Natural killer cell treated with Interleukin-12 subunit alpha and Interleukin-12 subunit beta and Interleukin-15 and Interleukin-18, amount 100 ng/mL, for 72 hours (primary cell): Measurements from ENCODE around the gene SHANK3. TPM values are rescaled to one million over a fixed set of nuclear protein-coding genes. Genes with fewer than 3 reads are reported as not detected.

ENCODE experiments used
- ATAC-seq, 2 donors: fragments of 150-1000 bp; cut with Tn5 transposase in 1 of 2; sonication (Bioruptor Pico), chemical (Tn5 transposase) in 1 of 2; 2 replicates each; pipeline ENCODE4 v1.10.0; 2021
- DNase-seq: peaks from one replicate; pipeline ENCODE4 v3.0.0; 2022; ENCODE audit warnings: low spot score
- H3K27ac Mint-ChIP-seq, 2 donors: 1 replicate in 1 of 2; 2 replicates in 1 of 2; pipeline ENCODE4 v1.8.0; 2022; ENCODE audit warnings: mixed read lengths in 2 of 2, mild to moderate bottlenecking in 1 of 2, moderate library complexity in 1 of 2
- H3K27me3 Mint-ChIP-seq, 2 donors: 1 replicate in 1 of 2; 2 replicates in 1 of 2; pipeline ENCODE4 v1.8.0; 2022; ENCODE audit warnings: mixed read lengths in 2 of 2
- H3K36me3 Mint-ChIP-seq: one replicate; pipeline ENCODE4 v1.8.0; 2022; ENCODE audit warnings: mixed read lengths
- H3K4me1 Mint-ChIP-seq, 2 donors: 1 replicate in 1 of 2; 2 replicates in 1 of 2; pipeline ENCODE4 v1.8.0; 2022; ENCODE audit warnings: low read depth in 2 of 2, mixed read lengths in 2 of 2, mild to moderate bottlenecking in 1 of 2
- H3K4me3 Mint-ChIP-seq: one replicate; pipeline ENCODE4 v1.8.0; 2022; ENCODE audit warnings: mixed read lengths
- H3K9me3 Mint-ChIP-seq: 2 replicates; pipeline ENCODE4 v1.8.0; 2022; ENCODE audit warnings: mixed read lengths
- total RNA-seq, 2 donors: library from RNA; stranded (reverse); gene quantifications; one replicate each; pipeline ENCODE4 v1.2.3, GENCODE V29; 2022

SHANK3 gene
- total RNA-seq, 2 donors from 2014 or later = not detected

GRCh38 chr22:50702821-50703725, 30.4 kb downstream of the SHANK3 start:
- Mint-ChIP-seq H3K4me1 (peaks cover 6 to 11% of the 10 kb centered on the region in 2 donors), H3K9me3 (no peaks in the 10 kb centered on the region), H3K36me3 (no peaks in the 10 kb centered on the region), H3K4me3 (no peak overlapping the region), H3K27ac (peak overlapping the region in 1 of 2 donors; percentile 27), H3K27me3 (peaks cover 0 to 3% of the 10 kb centered on the region in 2 donors)
- DNase-seq = peak; percentile 29
- no peak for ATAC-seq

- Mint-ChIP-seq H3K27ac (no peak overlapping the region), H3K9me3 (no peaks in the 10 kb centered on the region), H3K4me3 (no peak overlapping the region), H3K36me3 (no peaks in the 10 kb centered on the region), H3K27me3 (peaks cover 0 to 4% of the 10 kb centered on the region in 2 donors), H3K4me1 (peaks cover 3 to 8% of the 10 kb centered on the region in 2 donors)
- DNase-seq = peak; percentile 46
- ATAC-seq = no peak
Measured at GRCh38 chr22:50703726-50704509, 31.3 kb downstream of the SHANK3 start.

- Mint-ChIP-seq H3K9me3 (no peaks in the 10 kb centered on the region), H3K27ac (no peak overlapping the region)
Measured at GRCh38 chr22:50704510-50705218, 32.0 kb downstream of the SHANK3 start.

GRCh38 chr22:50705219-50705691, 32.6 kb downstream of the SHANK3 start:
- Mint-ChIP-seq H3K4me1 (peaks cover 2 to 7% of the 10 kb centered on the region in 2 donors), H3K27ac (no peak overlapping the region), H3K36me3 (no peaks in the 10 kb centered on the region), H3K4me3 (no peak overlapping the region), H3K9me3 (no peaks in the 10 kb centered on the region), H3K27me3 (peaks cover 0 to 3% of the 10 kb centered on the region in 2 donors)
- ATAC-seq (no peak), DNase-seq (peak; percentile 22)

More at GRCh38 chr22:50704510-50705218, 32.0 kb downstream of the SHANK3 start:
- Mint-ChIP-seq H3K27me3 (peaks cover 0 to 3% of the 10 kb centered on the region in 2 donors), H3K4me3 (no peak overlapping the region), H3K4me1 (peaks cover 2 to 7% of the 10 kb centered on the region in 2 donors), H3K36me3 (no peaks in the 10 kb centered on the region)
- ATAC-seq (no peak), DNase-seq (peak; percentile 57)

GRCh38 chr22:50705851-50706351, 33.3 kb downstream of the SHANK3 start:
- Mint-ChIP-seq H3K4me1 (peaks cover 2 to 7% of the 10 kb centered on the region in 2 donors), H3K9me3 (no peaks in the 10 kb centered on the region), H3K36me3 (no peaks in the 10 kb centered on the region), H3K4me3 (no peak overlapping the region), H3K27me3 (peaks cover 0 to 3% of the 10 kb centered on the region in 2 donors), H3K27ac (no peak overlapping the region)
- DNase-seq (peak; percentile 46), ATAC-seq (no peak)

GRCh38 chr22:50706481-50707125, 34.0 kb downstream of the SHANK3 start:
- H3K27ac Mint-ChIP-seq = no peak overlapping the region
- H3K4me1 Mint-ChIP-seq = peaks cover 2 to 7% of the 10 kb centered on the region in 2 donors
- H3K27me3 Mint-ChIP-seq = peaks cover 0 to 3% of the 10 kb centered on the region in 2 donors
- no peak for DNase-seq
- H3K9me3 Mint-ChIP-seq = no peaks in the 10 kb centered on the region
- no peak for ATAC-seq
- no peak overlapping the region for H3K4me3 Mint-ChIP-seq
- H3K36me3 Mint-ChIP-seq = no peaks in the 10 kb centered on the region

GRCh38 chr22:50708474-50708873, 35.9 kb downstream of the SHANK3 start:
- Mint-ChIP-seq H3K27me3 (peaks cover 0 to 3% of the 10 kb centered on the region in 2 donors), H3K27ac (no peak overlapping the region), H3K9me3 (no peaks in the 10 kb centered on the region), H3K36me3 (no peaks in the 10 kb centered on the region), H3K4me1 (no peaks in the 10 kb centered on the region), H3K4me3 (no peak overlapping the region)
- ATAC-seq (no peak), DNase-seq (no peak)

- no peak for ATAC-seq
- no peaks in the 10 kb centered on the region for H3K9me3 Mint-ChIP-seq
- H3K4me3 Mint-ChIP-seq = no peak overlapping the region
- no peaks in the 10 kb centered on the region for H3K36me3 Mint-ChIP-seq
- no peaks in the 10 kb centered on the region for H3K4me1 Mint-ChIP-seq
- H3K27ac Mint-ChIP-seq = no peak overlapping the region
- DNase-seq = no peak
- peaks cover 0 to 3% of the 10 kb centered on the region in 2 donors for H3K27me3 Mint-ChIP-seq
Measured at GRCh38 chr22:50708996-50709395, 36.4 kb downstream of the SHANK3 start.

- H3K9me3 Mint-ChIP-seq = no peaks in the 10 kb centered on the region
- no peak overlapping the region for H3K4me3 Mint-ChIP-seq
- peaks cover 0 to 3% of the 10 kb centered on the region in 2 donors for H3K27me3 Mint-ChIP-seq
- H3K4me1 Mint-ChIP-seq = no peaks in the 10 kb centered on the region
- no peak overlapping the region for H3K27ac Mint-ChIP-seq
- ATAC-seq (peak in 1 of 2 donors; percentile 32), DNase-seq (no peak)
- no peaks in the 10 kb centered on the region for H3K36me3 Mint-ChIP-seq
Measured at GRCh38 chr22:50710221-50710620, 37.6 kb downstream of the SHANK3 start.

- DNase-seq = peak; percentile 48
- Mint-ChIP-seq H3K9me3 (no peaks in the 10 kb centered on the region), H3K4me1 (no peaks in the 10 kb centered on the region), H3K27me3 (peaks cover 0 to 3% of the 10 kb centered on the region in 2 donors), H3K36me3 (no peaks in the 10 kb centered on the region), H3K4me3 (no peak overlapping the region), H3K27ac (peak overlapping the region in 1 of 2 donors; percentile 56)
- no peak for ATAC-seq
Measured at GRCh38 chr22:50710886-50711285, 38.3 kb downstream of the SHANK3 start.

GRCh38 chr22:50711446-50712340, 39.1 kb downstream of the SHANK3 start:
- peak; percentile 37 for DNase-seq
- Mint-ChIP-seq H3K27me3 (peaks cover 0 to 8% of the 10 kb centered on the region in 2 donors), H3K4me3 (no peak overlapping the region), H3K36me3 (no peaks in the 10 kb centered on the region), H3K9me3 (no peaks in the 10 kb centered on the region), H3K4me1 (no peaks in the 10 kb centered on the region), H3K27ac (no peak overlapping the region)
- ATAC-seq = no peak
